ENCODE data around the gene ATP2B2. TPM values are rescaled to one million over a fixed set of nuclear protein-coding genes. Genes with fewer than 3 reads are reported as not detected.
A peak's percentile ranks its signal among the peaks of the same experiment; 100 is the strongest.

Gene ATP2B2
- total and polyA plus RNA-seq, 2 of the 8 experiments (the other 6 are each of a cell fraction or from before 2014, with no cell fraction given) = 0.14 to 1.2 TPM

DNA sequence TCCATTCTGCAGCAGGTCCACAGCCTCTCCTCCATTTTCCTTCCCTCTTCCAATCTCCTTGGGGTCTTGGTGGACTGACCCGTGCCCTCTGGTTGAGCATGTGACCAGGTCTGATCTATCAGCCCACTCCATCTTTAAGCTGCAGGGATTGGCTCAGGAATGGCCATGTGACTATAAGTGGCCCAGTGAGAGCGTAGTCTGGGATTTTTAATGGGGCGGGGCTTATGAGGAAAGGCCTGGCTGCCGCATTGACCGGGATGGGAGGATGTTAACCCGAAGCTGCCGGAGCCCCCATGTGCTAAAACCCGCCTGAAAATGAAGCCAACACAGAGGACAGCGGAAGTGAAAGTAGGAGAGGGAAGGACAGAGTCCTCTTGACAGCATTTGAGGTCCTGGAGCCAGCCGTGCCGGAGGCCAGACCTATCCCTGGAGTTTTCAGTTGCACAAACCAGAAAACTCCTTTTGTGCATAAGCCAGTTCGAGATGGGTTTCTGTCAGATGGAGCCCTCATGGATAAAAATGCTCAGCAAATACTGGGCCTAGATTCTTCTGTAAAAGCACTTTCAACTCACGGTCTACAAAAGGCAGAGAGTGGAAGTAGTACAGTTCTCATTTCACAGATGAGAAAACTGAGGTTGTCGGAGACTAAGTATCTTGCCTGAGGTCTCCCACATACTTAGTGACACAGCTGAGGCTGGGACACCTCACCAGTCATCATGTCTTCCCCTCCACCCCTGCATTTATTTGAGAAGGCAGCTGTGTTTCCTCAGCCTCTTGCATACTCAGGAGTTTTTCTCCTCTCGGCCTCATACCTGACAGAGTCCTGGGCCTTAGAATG, 61.9 kb downstream of the ATP2B2 start:
- Histone ChIP-seq H2AFZ (ENCODE audit: low read length) (no peak overlapping the region), H3K4me2 (ENCODE audit: insufficient read depth in 1 of 2, low read depth in 2 of 2, low read length in 2 of 2) (no peak overlapping the region), H3K14ac (ENCODE audit: insufficient read length) (no peak overlapping the region), H3K9ac (replicated peaks in 1 of 4; ENCODE audit: extremely low read depth in 1 of 4, low read depth in 3 of 4, low read length in 3 of 4) (no peak overlapping the region), H3K4ac (replicated peaks; ENCODE audit: insufficient read length, low read depth, low read length) (no peak overlapping the region), H4K5ac (ENCODE audit: insufficient read length, low read depth, low read length) (no peak overlapping the region), H2AK5ac (ENCODE audit: low read depth, low read length) (no peak overlapping the region), H2BK120ac (replicated peaks; ENCODE audit: low read depth, low read length) (no peak overlapping the region), H3K18ac (ENCODE audit: extremely low read depth, low read length) (no peak overlapping the region), H3K9me3 (ENCODE audit: insufficient read depth in 2 of 2, low read depth in 1 of 2, low read length in 1 of 2) (no peaks in the 10 kb centered on the region), H3K79me2 (ENCODE audit: control insufficient read depth in 1 of 2, insufficient read depth in 2 of 2, low read length in 2 of 2) (no peaks in the 10 kb centered on the region), H3K36me3 (ENCODE audit: control insufficient read depth in 2 of 4, insufficient read depth in 4 of 4, low read length in 3 of 4) (no peaks in the 10 kb centered on the region), H3K23me2 (ENCODE audit: low read depth, low read length) (no peaks in the 10 kb centered on the region), H4K8ac (ENCODE audit: extremely low read depth, insufficient read depth, low read length) (no peak overlapping the region), H3K56ac (replicated peaks; ENCODE audit: insufficient read length, low read depth, low read length) (no peak overlapping the region), H3K79me1 (ENCODE audit: low read depth, low read length) (no peaks in the 10 kb centered on the region), H3K23ac (ENCODE audit: insufficient read length) (no peak overlapping the region), H3K27ac (ENCODE audit: low read depth, low read length) (no peak overlapping the region), H3K4me1 (replicated peaks in 1 of 4; ENCODE audit: control insufficient read depth in 3 of 4, insufficient read depth in 4 of 4, low read length in 3 of 4) (peaks cover 0 to 2% (median 0%) of the 10 kb centered on the region in 4 experiments; a peak in 2 of 7 replicates), H2BK20ac (ENCODE audit: low read length) (no peak overlapping the region), H4K20me1 (replicated peaks in 1 of 2; ENCODE audit: control insufficient read depth in 1 of 2, insufficient read depth in 2 of 2, low read length in 2 of 2) (no peaks in the 10 kb centered on the region), H2BK12ac (ENCODE audit: low read depth, low read length) (no peak overlapping the region), H3K4me3 (ENCODE audit: extremely low read depth in 1 of 4, insufficient read depth in 2 of 4, low read depth in 3 of 4, low read length in 4 of 4) (no peak overlapping the region), H3K27me3 (replicated peaks in 1 of 4; ENCODE audit: control insufficient read depth in 3 of 4, extremely low read depth in 1 of 4, insufficient read depth in 3 of 4, low read length in 3 of 4) (no peaks in the 10 kb centered on the region), H2BK15ac (ENCODE audit: low read length) (no peak overlapping the region), H4K91ac (replicated peaks; ENCODE audit: insufficient read length, low read length) (no peak overlapping the region), H2BK5ac (ENCODE audit: low read depth, low read length) (no peak overlapping the region)
- TF ChIP-seq RAD21 (IDR thresholded peaks at IDR 0.05 in 1 of 2, conservative IDR thresholded peaks at IDR 0.05 in 1 of 2; ENCODE audit: low read depth in 2 of 2, low read length in 2 of 2) (no peak), SUZ12 (IDR thresholded peaks at IDR 0.05; ENCODE audit: low read length) (no peak), RFX5 (IDR thresholded peaks at IDR 0.05; ENCODE audit: borderline replicate concordance, low read depth, low read length) (no peak)
- TF ChIP-seq, protein P1, sequence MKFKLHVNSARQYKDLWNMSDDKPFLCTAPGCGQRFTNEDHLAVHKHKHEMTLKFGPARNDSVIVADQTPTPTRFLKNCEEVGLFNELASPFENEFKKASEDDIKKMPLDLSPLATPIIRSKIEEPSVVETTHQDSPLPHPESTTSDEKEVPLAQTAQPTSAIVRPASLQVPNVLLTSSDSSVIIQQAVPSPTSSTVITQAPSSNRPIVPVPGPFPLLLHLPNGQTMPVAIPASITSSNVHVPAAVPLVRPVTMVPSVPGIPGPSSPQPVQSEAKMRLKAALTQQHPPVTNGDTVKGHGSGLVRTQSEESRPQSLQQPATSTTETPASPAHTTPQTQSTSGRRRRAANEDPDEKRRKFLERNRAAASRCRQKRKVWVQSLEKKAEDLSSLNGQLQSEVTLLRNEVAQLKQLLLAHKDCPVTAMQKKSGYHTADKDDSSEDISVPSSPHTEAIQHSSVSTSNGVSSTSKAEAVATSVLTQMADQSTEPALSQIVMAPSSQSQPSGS (IDR thresholded peaks at IDR 0.05; ENCODE audit: low read length) = no peak
- TF ChIP-seq, protein P2, sequence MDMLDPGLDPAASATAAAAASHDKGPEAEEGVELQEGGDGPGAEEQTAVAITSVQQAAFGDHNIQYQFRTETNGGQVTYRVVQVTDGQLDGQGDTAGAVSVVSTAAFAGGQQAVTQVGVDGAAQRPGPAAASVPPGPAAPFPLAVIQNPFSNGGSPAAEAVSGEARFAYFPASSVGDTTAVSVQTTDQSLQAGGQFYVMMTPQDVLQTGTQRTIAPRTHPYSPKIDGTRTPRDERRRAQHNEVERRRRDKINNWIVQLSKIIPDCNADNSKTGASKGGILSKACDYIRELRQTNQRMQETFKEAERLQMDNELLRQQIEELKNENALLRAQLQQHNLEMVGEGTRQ (IDR thresholded peaks at IDR 0.05; ENCODE audit: low read length) = 0 out of 2 replicates have a peak, but pooled peaks have one; percentile 38
- TF ChIP-seq, protein P3, sequence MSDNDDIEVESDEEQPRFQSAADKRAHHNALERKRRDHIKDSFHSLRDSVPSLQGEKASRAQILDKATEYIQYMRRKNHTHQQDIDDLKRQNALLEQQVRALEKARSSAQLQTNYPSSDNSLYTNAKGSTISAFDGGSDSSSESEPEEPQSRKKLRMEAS (IDR thresholded peaks at IDR 0.05) = no peak
- TF ChIP-seq, protein P4, sequence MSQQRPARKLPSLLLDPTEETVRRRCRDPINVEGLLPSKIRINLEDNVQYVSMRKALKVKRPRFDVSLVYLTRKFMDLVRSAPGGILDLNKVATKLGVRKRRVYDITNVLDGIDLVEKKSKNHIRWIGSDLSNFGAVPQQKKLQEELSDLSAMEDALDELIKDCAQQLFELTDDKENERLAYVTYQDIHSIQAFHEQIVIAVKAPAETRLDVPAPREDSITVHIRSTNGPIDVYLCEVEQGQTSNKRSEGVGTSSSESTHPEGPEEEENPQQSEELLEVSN (IDR thresholded peaks at IDR 0.05) = peak; percentile 52; the same call in 1 of the 2 replicates
- CTCF ChIA-PET (ENCODE audit: partially characterized antibody) = interaction anchor here (1.4 kb wide), 1 partner anchor 10 kb away, joined by 4 read pairs; no protein-coding TSS in a partner anchor
- 81% methylated on average over 15 of the region's 15 CpGs; no CpG with 5 or more reads in 1 of the 2 experiments for WGBS, 2 experiments (ENCODE audit: extremely low coverage in 1 of 2, insufficient coverage in 1 of 2, insufficient read length in 1 of 2, insufficient replicate concordance in 2 of 2, low coverage in 1 of 2, low lambda C conversion rate in 2 of 2, missing lambda C conversion rate in 1 of 2)
- DNase-seq (ENCODE audit: low read depth in 1 of 2, low spot score in 2 of 2) (no peak), FAIRE-seq (no peak)
- POLR2A ChIA-PET (ENCODE audit: partially characterized antibody) = interaction anchor here (0.7 kb wide), 1 partner anchor 27 kb away, joined by 3 read pairs; no protein-coding TSS in a partner anchor

All from H1 (cell line).